Measurements from ENCODE around the gene MAGI2. TPM values are rescaled to one million over a fixed set of nuclear protein-coding genes. Genes with fewer than 3 reads are reported as not detected.

The MAGI2 gene
- total RNA-seq, 1 donor from 2014 or later = 0.80 TPM

GRCh38 chr7:78057571-78057970, 1395.9 kb downstream of the MAGI2 start:
- ATAC-seq = no peak

- no peak for ATAC-seq
These were observed 1397.9 kb downstream of the MAGI2 start for GRCh38 chr7:78055599-78055998.

GRCh38 chr7:78055001-78055573, 1398.4 kb downstream of the MAGI2 start:
- peak; percentile 38 for ATAC-seq

- no peak for ATAC-seq
These were observed 1401.4 kb downstream of the MAGI2 start for GRCh38 chr7:78052112-78052511.

- ATAC-seq = no peak
These were observed 1405.7 kb downstream of the MAGI2 start for GRCh38 chr7:78047800-78048199.

GRCh38 chr7:78043159-78043558, 1410.3 kb downstream of the MAGI2 start:
- ATAC-seq = no peak

GRCh38 chr7:78041423-78041822, 1412.0 kb downstream of the MAGI2 start:
- ATAC-seq = no peak

GRCh38 chr7:78039790-78040776, 1413.4 kb downstream of the MAGI2 start:
- peak; percentile 89 for ATAC-seq

GRCh38 chr7:78038465-78039080, 1414.9 kb downstream of the MAGI2 start:
- ATAC-seq = no peak

- no peak for ATAC-seq
These were observed 1415.9 kb downstream of the MAGI2 start for GRCh38 chr7:78037603-78038002.

GRCh38 chr7:78033410-78033809, 1420.1 kb downstream of the MAGI2 start:
- no peak for ATAC-seq

- no peak for ATAC-seq
These were observed 1427.0 kb downstream of the MAGI2 start for GRCh38 chr7:78026492-78026891.

- no peak for ATAC-seq
These were observed 1428.9 kb downstream of the MAGI2 start for GRCh38 chr7:78024591-78024990.

- no peak for ATAC-seq
These were observed 1430.3 kb downstream of the MAGI2 start for GRCh38 chr7:78023191-78023590.

- no peak for ATAC-seq
These were observed 1431.3 kb downstream of the MAGI2 start for GRCh38 chr7:78022165-78022564.

GRCh38 chr7:78020874-78021249, 1432.6 kb downstream of the MAGI2 start:
- ATAC-seq = no peak

- peak; percentile 81 for ATAC-seq
These were observed 1433.2 kb downstream of the MAGI2 start for GRCh38 chr7:78020136-78020873.

- ATAC-seq = peak; percentile 94
These were observed 1433.9 kb downstream of the MAGI2 start for GRCh38 chr7:78019447-78020135.

- no peak for ATAC-seq
These were observed 1434.6 kb downstream of the MAGI2 start for GRCh38 chr7:78018641-78019446.

GRCh38 chr7:78017591-78018100, 1435.8 kb downstream of the MAGI2 start:
- ATAC-seq = no peak
